Germinal center (tissue), 1 donor: ENCODE measurements around the gene GIPC3.
"Not testable (repeated sequence)": the region's sequence is repeated elsewhere in the genome, so short reads cannot be mapped to it uniquely, and the experiment has no call there.

Source experiments
- DNase-seq: peaks from one replicate; pipeline ENCODE4 v3.0.0; 2012; ENCODE audit warnings: mixed read lengths, low spot score

Gene GIPC3

GRCh38 chr19:3550947-3551791 is 34.1 kb upstream of the GIPC3 start:
- DNase-seq, result no peak

- DNase-seq, result no peak
These were observed 33.5 kb upstream of the GIPC3 start for GRCh38 chr19:3551792-3552095.

GRCh38 chr19:3554254-3555083 is 30.8 kb upstream of the GIPC3 start:
- DNase-seq, result no peak

- DNase-seq, result no peak
These were observed 29.4 kb upstream of the GIPC3 start for GRCh38 chr19:3555653-3556422.

- no peak for DNase-seq
These were observed 28.8 kb upstream of the GIPC3 start for GRCh38 chr19:3556423-3556977.

GRCh38 chr19:3556978-3557460 is 28.3 kb upstream of the GIPC3 start:
- DNase-seq, result peak; percentile 70

- DNase-seq, result peak; percentile 100
These were observed 27.6 kb upstream of the GIPC3 start, which contains the start of gene MFSD12 for GRCh38 chr19:3557461-3558248. MFSD12 (minus strand) TSS chr19:3557586; CDS start chr19:3557403, 183 bp downstream.

- no peak for DNase-seq
These were observed 21.4 kb upstream of the GIPC3 start for GRCh38 chr19:3563709-3564524.

- DNase-seq, result no peak
These were observed 20.1 kb upstream of the GIPC3 start for GRCh38 chr19:3565139-3565538.

GRCh38 chr19:3570042-3570441 is 15.2 kb upstream of the GIPC3 start:
- not testable (repeated sequence) for DNase-seq

GRCh38 chr19:3570606-3571011 is 14.7 kb upstream of the GIPC3 start:
- no peak for DNase-seq

GRCh38 chr19:3572132-3572854 is 13.0 kb upstream of the GIPC3 start:
- DNase-seq, result peak; percentile 98

GRCh38 chr19:3572855-3573161 is 12.5 kb upstream of the GIPC3 start, which contains the start of gene HMG20B:
HMG20B (plus strand) TSS chr19:3572944; CDS start chr19:3573310, 366 bp downstream.
- no peak for DNase-seq

GRCh38 chr19:3573162-3573857 is 12.0 kb upstream of the GIPC3 start:
- DNase-seq, result no peak

GRCh38 chr19:3573858-3574637 is 11.2 kb upstream of the GIPC3 start:
- DNase-seq, result peak; percentile 91

- DNase-seq, result no peak
These were observed 10.0 kb upstream of the GIPC3 start for GRCh38 chr19:3575260-3575741.

- DNase-seq, result no peak
These were observed 9.2 kb upstream of the GIPC3 start for GRCh38 chr19:3575949-3576673.
